NCI-H187 treated with DMSO at 0.1 percent for 48 hours (cell line): ENCODE results near the gene RALGAPB.
A peak's percentile ranks its signal among the peaks of the same experiment; 100 is the strongest.
"Not testable (repeated sequence)": the region's sequence is repeated elsewhere in the genome, so short reads cannot be mapped to it uniquely, and the experiment has no call there.

ENCODE experiments used
- DNase-seq: peaks from one replicate; lab custom pipeline; 2025; lab: John Stamatoyannopoulos, UW

The RALGAPB gene

GRCh38 chr20:38472513-38473366 lies at the start of gene RALGAPB:
Gene RALGAPB (plus strand): TSS chr20:38472843. CDS start chr20:38488433, 15,590 bp downstream.
- peak; percentile 84 for DNase-seq

- no peak for DNase-seq
Observed at GRCh38 chr20:38423541-38423940, 49.1 kb upstream of the RALGAPB start.

- no peak for DNase-seq
Observed at GRCh38 chr20:38424401-38424800, 48.2 kb upstream of the RALGAPB start.

- DNase-seq = no peak
Observed at GRCh38 chr20:38426006-38426897, 46.4 kb upstream of the RALGAPB start.

GRCh38 chr20:38427655-38428023 lies 45.0 kb upstream of the RALGAPB start:
- DNase-seq = no peak

GRCh38 chr20:38428800-38429199 lies 43.8 kb upstream of the RALGAPB start:
- DNase-seq = no peak

GRCh38 chr20:38429301-38429700 lies 43.3 kb upstream of the RALGAPB start:
- DNase-seq = no peak

- no peak for DNase-seq
Observed at GRCh38 chr20:38430679-38431325, 41.8 kb upstream of the RALGAPB start.

GRCh38 chr20:38432292-38432691 lies 40.4 kb upstream of the RALGAPB start:
- DNase-seq = no peak

GRCh38 chr20:38432870-38433269 lies 39.8 kb upstream of the RALGAPB start:
- DNase-seq = not testable (repeated sequence)

GRCh38 chr20:38433304-38433972 lies 39.2 kb upstream of the RALGAPB start:
- DNase-seq = no peak

- DNase-seq = no peak
Observed at GRCh38 chr20:38434301-38434741, 38.3 kb upstream of the RALGAPB start.

- DNase-seq = peak; percentile 26
Observed at GRCh38 chr20:38434770-38435554, 37.7 kb upstream of the RALGAPB start, which contains the start of gene SNHG17. Gene SNHG17 (minus strand): TSS chr20:38435328.

- no peak for DNase-seq
Observed at GRCh38 chr20:38435555-38435939, 37.1 kb upstream of the RALGAPB start.

- no peak for DNase-seq
Observed at GRCh38 chr20:38437796-38438195, 34.8 kb upstream of the RALGAPB start.

GRCh38 chr20:38441110-38441509 lies 31.5 kb upstream of the RALGAPB start:
- DNase-seq = not testable (repeated sequence)

- DNase-seq = no peak
Observed at GRCh38 chr20:38441916-38442315, 30.7 kb upstream of the RALGAPB start.

- no peak for DNase-seq
Observed at GRCh38 chr20:38445381-38445796, 27.3 kb upstream of the RALGAPB start.

- no peak for DNase-seq
Observed at GRCh38 chr20:38445901-38446425, 26.7 kb upstream of the RALGAPB start.

GRCh38 chr20:38446441-38447209 lies 26.0 kb upstream of the RALGAPB start:
- DNase-seq = peak; percentile 59
